ENCODE results near the gene RABGAP1. TPM values are rescaled to one million over a fixed set of nuclear protein-coding genes. Genes with fewer than 3 reads are reported as not detected.

Gene RABGAP1
- total and polyA plus RNA-seq, 10 of the 15 experiments (the other 5 are each of a cell fraction or from before 2014, with no cell fraction given): 2.6 to 31.6 (median 12.5) TPM

DNA sequence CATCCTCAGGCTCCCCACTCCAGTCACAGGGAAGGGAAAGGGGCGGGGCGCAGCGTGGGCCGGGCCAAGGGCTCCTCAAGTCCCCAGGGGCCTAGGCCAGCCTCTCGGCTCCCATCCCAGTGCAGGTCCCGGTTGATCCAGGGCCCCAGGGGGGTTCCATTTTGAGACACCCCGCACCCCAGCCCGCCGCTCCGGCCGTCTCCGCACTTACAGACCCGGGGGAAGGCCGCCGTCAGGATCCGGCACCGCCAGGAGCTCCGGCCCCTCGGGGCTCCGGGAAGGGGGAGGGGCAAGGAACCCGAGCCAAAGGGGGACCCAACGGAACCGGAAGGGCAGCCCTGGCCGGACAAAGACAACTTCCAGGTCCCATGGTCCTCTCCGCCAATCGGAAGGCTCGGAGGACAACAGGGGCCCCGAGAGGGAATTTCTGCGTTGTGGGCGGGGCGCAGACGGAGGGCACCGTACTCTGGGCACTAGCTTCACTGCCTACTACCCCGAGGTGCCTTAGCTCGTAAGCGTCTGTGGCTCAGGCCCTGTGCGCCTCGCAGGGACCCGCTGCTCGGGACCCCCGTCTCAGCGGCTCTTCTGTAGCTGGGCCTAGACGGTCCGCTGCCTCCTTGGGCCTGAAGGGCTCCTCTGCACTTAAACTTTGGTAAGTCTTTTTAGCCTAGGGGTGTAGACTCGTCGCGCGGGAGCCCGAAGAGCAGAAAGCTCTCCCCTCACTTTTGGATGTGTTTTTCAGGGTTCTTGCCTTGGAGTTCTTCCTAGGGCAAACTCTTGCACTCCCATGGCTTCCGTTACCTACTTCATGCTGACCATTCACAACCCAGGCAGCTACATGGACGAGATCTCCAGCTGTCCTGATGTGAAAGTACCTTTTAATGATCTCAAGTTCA is 9.3 kb upstream of the RABGAP1 start, which contains the start of gene ZBTB26 (continued):
- TF ChIP-seq, protein P1, sequence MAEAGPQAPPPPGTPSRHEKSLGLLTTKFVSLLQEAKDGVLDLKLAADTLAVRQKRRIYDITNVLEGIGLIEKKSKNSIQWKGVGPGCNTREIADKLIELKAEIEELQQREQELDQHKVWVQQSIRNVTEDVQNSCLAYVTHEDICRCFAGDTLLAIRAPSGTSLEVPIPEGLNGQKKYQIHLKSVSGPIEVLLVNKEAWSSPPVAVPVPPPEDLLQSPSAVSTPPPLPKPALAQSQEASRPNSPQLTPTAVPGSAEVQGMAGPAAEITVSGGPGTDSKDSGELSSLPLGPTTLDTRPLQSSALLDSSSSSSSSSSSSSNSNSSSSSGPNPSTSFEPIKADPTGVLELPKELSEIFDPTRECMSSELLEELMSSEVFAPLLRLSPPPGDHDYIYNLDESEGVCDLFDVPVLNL (IDR thresholded peaks at IDR 0.05; ENCODE audit: low read depth, low read length): no peak
- TF ChIP-seq MXI1 (IDR thresholded peaks at IDR 0.05; ENCODE audit: low read depth, low read length) (0 out of 2 replicates have a peak, but pooled peaks have one; percentile 36), TARDBP (IDR thresholded peaks at IDR 0.05; ENCODE audit: borderline replicate concordance) (no peak; the same call in 1 of the 2 replicates), MEF2A (IDR thresholded peaks at IDR 0.05; ENCODE audit: insufficient read depth, low read depth, low read length) (0 out of 2 replicates have a peak, but pooled peaks have one; percentile 48), KAT2A (conservative IDR thresholded peaks at IDR 0.05; ENCODE audit: control insufficient read depth, low read depth, low read length) (no peak), POLR2AphosphoS2 (IDR thresholded peaks at IDR 0.05; ENCODE audit: low read depth, low read length) (0 out of 2 replicates have a peak, but pooled peaks have one; percentile 44), YY1 (IDR thresholded peaks at IDR 0.05; ENCODE audit: low read depth, low read length) (no peak), MYB (IDR thresholded peaks at IDR 0.05; ENCODE audit: borderline replicate concordance, low read depth, low read length) (no peak), BACH1 (IDR thresholded peaks at IDR 0.05; ENCODE audit: borderline replicate concordance) (no peak), RAD21 (IDR thresholded peaks at IDR 0.05; ENCODE audit: insufficient read depth, low read depth, low read length) (no peak), SP1 (IDR thresholded peaks at IDR 0.05; ENCODE audit: low read depth, low read length) (peak; percentile 88), HDAC6 (IDR thresholded peaks at IDR 0.05; ENCODE audit: unreplicated experiment) (no peak)
- TF ChIP-seq, protein P2, sequence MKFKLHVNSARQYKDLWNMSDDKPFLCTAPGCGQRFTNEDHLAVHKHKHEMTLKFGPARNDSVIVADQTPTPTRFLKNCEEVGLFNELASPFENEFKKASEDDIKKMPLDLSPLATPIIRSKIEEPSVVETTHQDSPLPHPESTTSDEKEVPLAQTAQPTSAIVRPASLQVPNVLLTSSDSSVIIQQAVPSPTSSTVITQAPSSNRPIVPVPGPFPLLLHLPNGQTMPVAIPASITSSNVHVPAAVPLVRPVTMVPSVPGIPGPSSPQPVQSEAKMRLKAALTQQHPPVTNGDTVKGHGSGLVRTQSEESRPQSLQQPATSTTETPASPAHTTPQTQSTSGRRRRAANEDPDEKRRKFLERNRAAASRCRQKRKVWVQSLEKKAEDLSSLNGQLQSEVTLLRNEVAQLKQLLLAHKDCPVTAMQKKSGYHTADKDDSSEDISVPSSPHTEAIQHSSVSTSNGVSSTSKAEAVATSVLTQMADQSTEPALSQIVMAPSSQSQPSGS (IDR thresholded peaks at IDR 0.05; ENCODE audit: low read length): no peak
